CD14-positive monocyte (primary cell): Measurements from ENCODE around the gene TRHDE. TPM values are rescaled to one million over a fixed set of nuclear protein-coding genes. Genes with fewer than 3 reads are reported as not detected.

Experiments
- DNase-seq, 3 donors: peaks; one replicate each; pipeline ENCODE4 v3.0.0-alpha.2; 2011 to 2022
- H2AFZ ChIP-seq: 2 replicates; pipeline ENCODE4 v1.6.0; 2012; ENCODE audit warnings: mild to moderate bottlenecking, low read depth, low read length, inconsistent platforms; ENCODE audit not compliant: insufficient read depth, poor library complexity, severe bottlenecking
- H3K27ac ChIP-seq, 2 donors: 1 replicate in 1 of 2; 2 replicates in 1 of 2; pipeline ENCODE4 v1.5.1; 2012 to 2013; ENCODE audit warnings: low read length in 2 of 2, control low read depth in 1 of 2, inconsistent platforms in 1 of 2, low read depth in 1 of 2, mild to moderate bottlenecking in 1 of 2
- H3K27me3 ChIP-seq, 2 donors: one replicate each; pipeline versions ENCODE4 v1.6.0 to v1.6.1; 2011 to 2013; ENCODE audit warnings: low read length in 2 of 2; ENCODE audit not compliant: control insufficient read depth in 2 of 2, insufficient read depth in 2 of 2
- H3K36me3 ChIP-seq, 2 donors: replicated peaks in 1 of 2; 1 replicate in 1 of 2; 2 replicates in 1 of 2; pipeline versions ENCODE4 v1.5.1 to v1.6.1; 2012 to 2013; ENCODE audit warnings: low read length in 2 of 2, control low read depth in 1 of 2, inconsistent platforms in 1 of 2, mild to moderate bottlenecking in 1 of 2; ENCODE audit not compliant: insufficient read depth in 2 of 2, control insufficient read depth in 1 of 2
- H3K4me1 ChIP-seq, 2 donors: 1 replicate in 1 of 2; 2 replicates in 1 of 2; pipeline versions ENCODE4 v1.5.1 to v1.6.1; 2012 to 2013; ENCODE audit warnings: low read length in 2 of 2, control low read depth in 1 of 2, inconsistent platforms in 1 of 2, mild to moderate bottlenecking in 1 of 2, moderate library complexity in 1 of 2; ENCODE audit not compliant: insufficient read depth in 2 of 2, control insufficient read depth in 1 of 2
- H3K4me2 ChIP-seq: replicated peaks from 2 replicates; pipeline ENCODE3; 2012; ENCODE audit warnings: low read length, moderate library complexity, mild to moderate bottlenecking; ENCODE audit not compliant: poor library complexity, severe bottlenecking; ENCODE audit errors: extremely low read depth
- H3K4me3 ChIP-seq, 3 experiments: fragments of 200-600 bp in 1 of 3; sonication (generic) in 1 of 3; replicated peaks in 1 of 3; 1 replicate in 2 of 3; 2 replicates in 1 of 3; pipeline ENCODE4 v1.5.1; 2011 to 2013; ENCODE audit warnings: low read length in 3 of 3, mild to moderate bottlenecking in 3 of 3, control low read depth in 2 of 3, low read depth in 2 of 3, inconsistent platforms in 1 of 3, moderate library complexity in 1 of 3
- H3K79me2 ChIP-seq: 2 replicates; pipeline ENCODE4 v1.6.0; 2012; ENCODE audit warnings: mild to moderate bottlenecking, control low read depth, inconsistent platforms, low read length, moderate library complexity; ENCODE audit not compliant: insufficient read depth
- H3K9ac ChIP-seq: 2 replicates; pipeline ENCODE4 v1.6.0; 2017; ENCODE audit warnings: low read length, mild to moderate bottlenecking; ENCODE audit not compliant: insufficient read depth, poor library complexity, severe bottlenecking
- H3K9me3 ChIP-seq, 2 donors: replicated peaks in 1 of 2; 1 replicate in 1 of 2; 2 replicates in 1 of 2; pipeline versions ENCODE4 v1.5.1 to v1.6.1; 2012 to 2013; ENCODE audit warnings: low read length in 2 of 2, control low read depth in 1 of 2; ENCODE audit not compliant: control insufficient read depth in 1 of 2, insufficient read depth in 1 of 2
- H4K20me1 ChIP-seq: 2 replicates; pipeline ENCODE4 v1.6.0; 2012; ENCODE audit warnings: mild to moderate bottlenecking, low read length, control low read depth, moderate library complexity; ENCODE audit not compliant: insufficient read depth
- H3K27ac Mint-ChIP-seq, 7 donors: one replicate each; pipeline ENCODE4 v1.8.0; 2020; ENCODE audit warnings: mild to moderate bottlenecking in 7 of 7, mixed read lengths in 7 of 7, moderate library complexity in 6 of 7, inconsistent platforms in 2 of 7
- H3K27me3 Mint-ChIP-seq, 3 donors: one replicate each; pipeline ENCODE4 v1.8.0; 2021 to 2022; ENCODE audit warnings: low read depth in 3 of 3, mild to moderate bottlenecking in 3 of 3, mixed read lengths in 3 of 3, moderate library complexity in 3 of 3, inconsistent platforms in 1 of 3
- H3K36me3 Mint-ChIP-seq, 2 donors: one replicate each; pipeline ENCODE4 v1.8.0; 2020; ENCODE audit warnings: mixed read lengths in 2 of 2, inconsistent platforms in 1 of 2, mild to moderate bottlenecking in 1 of 2
- H3K4me1 Mint-ChIP-seq: one replicate; pipeline ENCODE4 v1.8.0; 2020; ENCODE audit warnings: mild to moderate bottlenecking, mixed read lengths
- H3K4me3 Mint-ChIP-seq, 2 donors: one replicate each; pipeline ENCODE4 v1.8.0; 2020; ENCODE audit warnings: mild to moderate bottlenecking in 2 of 2, mixed read lengths in 2 of 2, moderate library complexity in 1 of 2
- H3K9me3 Mint-ChIP-seq, 7 donors: one replicate each; pipeline ENCODE4 v1.8.0; 2020 to 2022; ENCODE audit warnings: mixed read lengths in 7 of 7, mild to moderate bottlenecking in 6 of 7, moderate library complexity in 6 of 7, inconsistent platforms in 2 of 7
- WGBS: methylation state at CpG from one replicate; pipeline ENCODE4 v1.1.5; 2013; ENCODE audit warnings: missing lambda C conversion rate; ENCODE audit not compliant: insufficient coverage; 5-methylcytosine and 5-hydroxymethylcytosine counted together
- intact Hi-C, 2 donors: fragments of 100-400 bp; cut with micrococcal nuclease; formaldehyde crosslinking; loops; one replicate each; pipeline versions ENCODE4 v1.15.0 to v1.15.1; 2023
- polyA plus RNA-seq, 3 donors: library from polyadenylated mRNA; depleted of rRNA in 1 of 3; unstranded in 2 of 3; stranded (reverse) in 1 of 3; fragments of 300-500 nt in 2 of 3; fragments of >200 nt in 1 of 3; fragmentation: Illumina TruSeq in 2 of 3; gene quantifications; 1 replicate in 2 of 3; 2 replicates in 1 of 3; pipeline ENCODE4 v1.2.3, GENCODE V29; 2012 to 2021
- TF ChIP-seq, protein P1 (sequence below): fragments of 200-600 bp; IDR thresholded peaks from one replicate; pipeline ENCODE4 v1.8.0; 2022; ENCODE audit warnings: antibody characterized with exemption, mild to moderate bottlenecking

Gene TRHDE
- polyA plus RNA-seq, 3 donors = not detected

DNA sequence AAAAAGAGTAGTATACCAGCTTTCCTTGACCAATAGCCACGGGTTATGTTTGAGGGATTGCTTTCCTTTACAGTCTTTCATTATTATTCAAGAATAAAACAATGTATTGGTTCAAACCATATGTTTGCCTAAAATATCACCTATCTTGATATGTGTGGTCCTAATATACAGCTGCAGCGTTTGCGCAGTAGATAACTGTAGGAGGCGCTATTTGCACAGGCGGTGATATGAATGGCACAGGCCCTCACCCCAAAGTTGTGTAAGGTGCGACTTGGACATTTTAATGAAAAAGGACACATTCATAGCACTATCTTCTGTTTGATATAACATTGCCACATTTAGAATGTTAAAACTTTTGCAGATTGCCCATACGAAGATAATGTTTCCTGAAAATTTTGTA, 298.4 kb downstream of the TRHDE start:
- no peak for DNase-seq
- Mint-ChIP-seq H3K27me3 (no peaks in the 10 kb centered on the region), H3K36me3 (no peaks in the 10 kb centered on the region), H3K4me3 (no peak overlapping the region), H3K4me1 (no peaks in the 10 kb centered on the region), H3K27ac (no peak overlapping the region), H3K9me3 (peaks cover 0 to 3% (median 0%) of the 10 kb centered on the region in 7 donors)
- WGBS = 100% methylated on average over 2 of the region's 7 CpGs
- no peaks in the 10 kb centered on the region for H4K20me1 ChIP-seq
- H3K79me2 ChIP-seq = no peaks in the 10 kb centered on the region
- no peak overlapping the region for H3K9ac ChIP-seq
- H3K27ac ChIP-seq = no peak overlapping the region
- no peaks in the 10 kb centered on the region for H3K36me3 ChIP-seq
- no peaks in the 10 kb centered on the region for H3K9me3 ChIP-seq
- no peak overlapping the region for H3K4me2 ChIP-seq
- intact Hi-C loops = no loop called here
- no peaks in the 10 kb centered on the region for H3K4me1 ChIP-seq
- H2AFZ ChIP-seq = no peak overlapping the region
- TF ChIP-seq, protein P1, sequence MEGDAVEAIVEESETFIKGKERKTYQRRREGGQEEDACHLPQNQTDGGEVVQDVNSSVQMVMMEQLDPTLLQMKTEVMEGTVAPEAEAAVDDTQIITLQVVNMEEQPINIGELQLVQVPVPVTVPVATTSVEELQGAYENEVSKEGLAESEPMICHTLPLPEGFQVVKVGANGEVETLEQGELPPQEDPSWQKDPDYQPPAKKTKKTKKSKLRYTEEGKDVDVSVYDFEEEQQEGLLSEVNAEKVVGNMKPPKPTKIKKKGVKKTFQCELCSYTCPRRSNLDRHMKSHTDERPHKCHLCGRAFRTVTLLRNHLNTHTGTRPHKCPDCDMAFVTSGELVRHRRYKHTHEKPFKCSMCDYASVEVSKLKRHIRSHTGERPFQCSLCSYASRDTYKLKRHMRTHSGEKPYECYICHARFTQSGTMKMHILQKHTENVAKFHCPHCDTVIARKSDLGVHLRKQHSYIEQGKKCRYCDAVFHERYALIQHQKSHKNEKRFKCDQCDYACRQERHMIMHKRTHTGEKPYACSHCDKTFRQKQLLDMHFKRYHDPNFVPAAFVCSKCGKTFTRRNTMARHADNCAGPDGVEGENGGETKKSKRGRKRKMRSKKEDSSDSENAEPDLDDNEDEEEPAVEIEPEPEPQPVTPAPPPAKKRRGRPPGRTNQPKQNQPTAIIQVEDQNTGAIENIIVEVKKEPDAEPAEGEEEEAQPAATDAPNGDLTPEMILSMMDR = no peak
- no peak overlapping the region for H3K4me3 ChIP-seq
- no peaks in the 10 kb centered on the region for H3K27me3 ChIP-seq

DNA sequence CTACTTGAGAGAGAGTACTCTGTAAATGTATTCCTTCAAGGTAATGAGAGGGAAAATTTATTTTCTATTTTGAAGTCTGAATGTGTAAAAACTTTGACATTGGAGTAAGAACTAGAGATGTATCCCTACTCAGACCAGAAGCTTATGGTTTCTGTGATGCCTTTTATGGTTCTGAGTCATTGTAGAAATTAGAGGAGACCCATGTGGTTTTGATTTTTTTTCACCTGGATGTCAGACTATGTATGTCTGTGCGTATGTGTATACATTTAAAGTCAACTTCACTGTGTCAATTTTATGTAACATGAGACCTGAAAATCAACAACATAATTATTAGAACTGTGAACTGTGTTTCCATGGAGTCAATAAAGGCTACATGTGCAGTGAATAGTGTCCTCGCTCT, 302.0 kb downstream of the TRHDE start:
- Mint-ChIP-seq H3K36me3 (no peaks in the 10 kb centered on the region), H3K9me3 (peaks cover 0 to 3% (median 0%) of the 10 kb centered on the region in 7 donors), H3K27me3 (peaks cover 0 to 1% (median 0%) of the 10 kb centered on the region in 3 donors), H3K4me3 (no peak overlapping the region), H3K27ac (no peak overlapping the region), H3K4me1 (no peaks in the 10 kb centered on the region)
- H3K27me3 ChIP-seq = no peaks in the 10 kb centered on the region
- no peak for DNase-seq
- H4K20me1 ChIP-seq = no peaks in the 10 kb centered on the region
- H3K4me3 ChIP-seq = no peak overlapping the region
- TF ChIP-seq, protein P1 = no peak
- no peak overlapping the region for H3K9ac ChIP-seq
- H3K79me2 ChIP-seq = no peaks in the 10 kb centered on the region
- no peak overlapping the region for H3K27ac ChIP-seq
- H2AFZ ChIP-seq = no peak overlapping the region
- WGBS = no CpG with 5 or more reads among the region's 2 CpGs
- H3K9me3 ChIP-seq = no peaks in the 10 kb centered on the region
- H3K4me2 ChIP-seq = no peak overlapping the region
- H3K4me1 ChIP-seq = no peaks in the 10 kb centered on the region
- no peaks in the 10 kb centered on the region for H3K36me3 ChIP-seq
- intact Hi-C loops = no loop called here
